Osteoblast (primary cell): ENCODE results near the gene LMX1A. TPM values are rescaled to one million over a fixed set of nuclear protein-coding genes. Genes with fewer than 3 reads are reported as not detected.

ENCODE experiments used
- DNase-seq: peaks from one replicate; pipeline ENCODE4 v3.0.0; 2011; ENCODE audit warnings: low spot score, mixed read lengths; ENCODE audit not compliant: insufficient read length; ENCODE audit errors: missing footprints
- H2AFZ ChIP-seq: 2 replicates; pipeline ENCODE4 v1.6.0; 2011; ENCODE audit warnings: mild to moderate bottlenecking, low read length
- H3K27ac ChIP-seq: 2 replicates; pipeline ENCODE4 v1.5.1; 2011; ENCODE audit warnings: mild to moderate bottlenecking, low read depth, low read length, moderate library complexity
- H3K27me3 ChIP-seq: 2 replicates; pipeline ENCODE4 v1.6.0; 2012; ENCODE audit warnings: mild to moderate bottlenecking, control low read depth, inconsistent platforms, low read length, moderate library complexity; ENCODE audit not compliant: insufficient read depth
- H3K36me3 ChIP-seq: 2 replicates; pipeline ENCODE4 v1.5.1; 2011; ENCODE audit warnings: mild to moderate bottlenecking, low read length, control low read depth, moderate library complexity; ENCODE audit not compliant: insufficient read depth
- H3K4me1 ChIP-seq: 2 replicates; pipeline ENCODE4 v1.5.1; 2011; ENCODE audit warnings: mild to moderate bottlenecking, low read length, control low read depth, moderate library complexity; ENCODE audit not compliant: insufficient read depth
- H3K4me2 ChIP-seq: 2 replicates; pipeline ENCODE4 v1.6.0; 2011; ENCODE audit warnings: mild to moderate bottlenecking, low read length; ENCODE audit not compliant: insufficient read depth
- H3K4me3 ChIP-seq: fragments of 200-600 bp; sonication (generic); 3 replicates; pipeline ENCODE4 v1.5.1; 2012; ENCODE audit warnings: mild to moderate bottlenecking, low read length, inconsistent platforms; ENCODE audit not compliant: insufficient read depth
- H3K79me2 ChIP-seq: 2 replicates; pipeline ENCODE4 v1.6.0; 2012; ENCODE audit warnings: mild to moderate bottlenecking, low read length, control low read depth, inconsistent platforms; ENCODE audit not compliant: insufficient read depth
- H3K9me3 ChIP-seq: 2 replicates; pipeline ENCODE4 v1.5.1; 2011; ENCODE audit warnings: low read depth, low read length, control low read depth
- H4K20me1 ChIP-seq: 2 replicates; pipeline ENCODE4 v1.6.0; 2012; ENCODE audit warnings: mild to moderate bottlenecking, low read length, control low read depth; ENCODE audit not compliant: insufficient read depth
- CTCF ChIP-seq: IDR thresholded peaks from 2 replicates; pipeline ENCODE4 v1.5.1; 2011; ENCODE audit warnings: mild to moderate bottlenecking, low read depth, low read length, moderate library complexity; ENCODE audit errors: extremely low read depth
- total RNA-seq: library from RNA; depleted of rRNA; stranded (reverse); fragments of >200 nt; gene quantifications from 2 replicates; pipeline ENCODE4 v1.2.3, GENCODE V29; 2012

The LMX1A gene
- total RNA-seq, 1 donor: not detected

DNA sequence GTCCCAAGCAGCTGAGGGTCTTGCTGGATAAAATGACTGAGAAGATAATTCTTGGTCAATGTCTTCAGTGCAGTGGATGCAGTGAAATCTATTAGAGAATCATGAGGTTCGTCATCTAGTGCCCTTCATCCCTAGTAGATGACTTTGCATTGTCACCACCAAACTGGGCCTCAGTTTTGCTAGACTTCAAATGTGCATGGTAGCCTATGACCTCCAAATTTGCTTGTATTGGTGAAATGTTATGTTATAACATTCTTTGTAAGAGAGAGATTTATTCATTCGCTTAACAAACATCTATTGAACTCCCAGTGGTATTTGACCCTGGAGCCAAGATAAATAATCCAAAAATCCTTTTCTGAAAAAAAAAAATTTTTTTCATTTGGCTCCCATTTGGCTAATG, 183.8 kb downstream of the LMX1A start:
- Histone ChIP-seq H4K20me1 (no peaks in the 10 kb centered on the region), H3K4me2 (no peak overlapping the region), H3K27ac (no peak overlapping the region), H3K9me3 (no peaks in the 10 kb centered on the region), H3K36me3 (no peaks in the 10 kb centered on the region), H2AFZ (no peak overlapping the region), H3K27me3 (no peaks in the 10 kb centered on the region), H3K79me2 (no peaks in the 10 kb centered on the region), H3K4me3 (no peak overlapping the region), H3K4me1 (no peaks in the 10 kb centered on the region)
- TF ChIP-seq CTCF: no peak
- DNase-seq: no peak

DNA sequence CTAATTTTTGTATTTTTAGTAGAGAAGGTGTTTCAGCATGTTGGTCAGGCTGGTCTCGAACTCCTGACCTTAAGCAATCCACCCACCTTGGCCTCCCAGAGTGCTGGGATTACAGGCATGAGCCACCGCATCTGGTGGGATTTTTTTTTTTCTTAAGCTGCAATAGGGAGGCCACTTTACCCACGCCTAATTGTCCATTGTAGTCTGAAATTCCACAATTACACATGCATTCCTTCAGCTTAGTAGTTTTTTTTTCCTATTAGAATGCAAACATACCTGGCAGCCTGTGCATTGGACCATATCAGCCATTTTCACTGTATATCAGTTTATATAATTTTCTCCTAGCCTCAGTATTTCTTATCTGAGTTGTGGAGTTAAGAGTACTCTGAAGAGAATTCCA, 186.8 kb downstream of the LMX1A start:
- Histone ChIP-seq H3K79me2 (no peaks in the 10 kb centered on the region), H3K9me3 (no peaks in the 10 kb centered on the region), H3K36me3 (no peaks in the 10 kb centered on the region), H3K27me3 (no peaks in the 10 kb centered on the region), H3K27ac (no peak overlapping the region), H3K4me2 (no peak overlapping the region), H3K4me1 (no peaks in the 10 kb centered on the region), H2AFZ (no peak overlapping the region), H4K20me1 (no peaks in the 10 kb centered on the region), H3K4me3 (no peak overlapping the region)
- no peak for DNase-seq
- TF ChIP-seq CTCF: no peak

- DNase-seq: no peak
- H3K9me3 ChIP-seq: no peaks in the 10 kb centered on the region
- no peak overlapping the region for H3K27ac ChIP-seq
- no peak for TF ChIP-seq CTCF
- no peaks in the 10 kb centered on the region for H3K4me1 ChIP-seq
- H2AFZ ChIP-seq: no peak overlapping the region
- no peaks in the 10 kb centered on the region for H3K36me3 ChIP-seq
- no peak overlapping the region for H3K4me3 ChIP-seq
- H3K4me2 ChIP-seq: no peak overlapping the region
- H4K20me1 ChIP-seq: no peaks in the 10 kb centered on the region
- H3K27me3 ChIP-seq: no peaks in the 10 kb centered on the region
- H3K79me2 ChIP-seq: no peaks in the 10 kb centered on the region
Observed at GRCh38 chr1:165169028-165169427, 187.5 kb downstream of the LMX1A start.

DNA sequence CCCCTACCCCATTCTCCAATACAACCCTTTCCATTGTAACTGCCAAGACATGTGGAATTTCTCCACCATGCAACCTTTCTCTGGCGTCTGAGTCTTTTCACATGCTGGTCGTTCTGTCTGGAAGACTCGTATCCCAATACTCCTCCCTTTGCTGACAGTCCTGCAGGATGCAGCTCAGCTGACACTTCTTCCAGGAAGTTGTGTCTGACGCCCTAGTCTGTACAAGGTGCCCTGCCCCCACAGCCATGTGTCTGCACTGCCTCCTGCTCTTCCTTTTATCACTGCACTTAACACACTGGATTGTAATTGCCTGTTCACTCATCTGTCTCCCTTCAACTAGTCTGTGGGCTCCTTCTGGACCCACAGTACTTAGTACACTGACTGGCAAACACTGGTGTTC, 188.0 kb downstream of the LMX1A start:
- no peak for TF ChIP-seq CTCF
- H3K4me2 ChIP-seq: no peak overlapping the region
- no peak overlapping the region for H2AFZ ChIP-seq
- H3K27ac ChIP-seq: no peak overlapping the region
- DNase-seq: no peak
- no peak overlapping the region for H3K4me3 ChIP-seq
- H4K20me1 ChIP-seq: no peaks in the 10 kb centered on the region
- no peaks in the 10 kb centered on the region for H3K9me3 ChIP-seq
- H3K36me3 ChIP-seq: no peaks in the 10 kb centered on the region
- H3K79me2 ChIP-seq: no peaks in the 10 kb centered on the region
- H3K27me3 ChIP-seq: no peaks in the 10 kb centered on the region
- no peaks in the 10 kb centered on the region for H3K4me1 ChIP-seq
